Cardiac fibroblast (primary cell): ENCODE measurements around the gene EML6.
A peak's percentile ranks its signal among the peaks of the same experiment; 100 is the strongest.

Source experiments
- DNase-seq, 2 donors: peaks; one replicate each; pipeline versions ENCODE4 v3.0.0 to v3.0.0-alpha.2; 2010; ENCODE audit warnings: low read depth in 2 of 2
- H3K4me3 ChIP-seq, 2 donors: replicated peaks in 1 of 2; 1 replicate in 1 of 2; 2 replicates in 1 of 2; pipeline ENCODE4 v1.5.1; 2011; ENCODE audit warnings: low read depth in 2 of 2, low read length in 2 of 2, mild to moderate bottlenecking in 2 of 2, moderate library complexity in 1 of 2
- TF ChIP-seq, protein P1 (sequence below): IDR thresholded peaks from one replicate; pipeline ENCODE4 v1.5.1; 2011; ENCODE audit warnings: low read depth, mild to moderate bottlenecking, low read length, inconsistent platforms

The EML6 gene

DNA sequence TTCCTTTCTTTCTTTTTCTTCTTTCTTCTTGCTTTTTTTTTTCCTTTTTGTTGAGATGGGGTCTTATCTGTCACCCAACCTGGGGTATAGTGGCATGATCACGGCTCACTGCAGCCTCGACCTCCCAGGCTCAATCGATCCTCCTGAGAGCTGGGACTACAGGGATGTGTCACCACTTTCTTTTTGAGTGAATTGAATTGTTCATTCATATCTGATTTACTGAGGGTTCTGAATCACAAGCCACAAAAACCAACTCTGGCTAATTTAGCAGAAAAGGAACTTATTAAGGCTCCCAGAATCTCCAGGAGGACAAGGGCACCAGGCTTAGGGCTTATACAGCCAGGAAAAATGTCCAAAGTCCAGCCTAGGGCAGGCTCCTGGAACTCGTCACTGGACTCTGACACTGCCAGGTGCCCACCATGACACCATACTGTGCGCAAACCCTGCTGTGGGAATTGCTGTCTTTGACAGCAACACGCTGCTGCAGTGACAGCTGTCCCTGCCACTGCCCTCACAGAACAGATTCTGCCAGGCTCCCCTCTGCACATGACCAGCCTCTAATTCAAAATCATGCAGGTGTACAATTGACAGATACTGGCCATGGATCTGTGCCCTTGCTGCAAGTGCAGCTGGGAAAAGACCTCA, 42.9 kb upstream of the EML6 start:
- TF ChIP-seq, protein P1, sequence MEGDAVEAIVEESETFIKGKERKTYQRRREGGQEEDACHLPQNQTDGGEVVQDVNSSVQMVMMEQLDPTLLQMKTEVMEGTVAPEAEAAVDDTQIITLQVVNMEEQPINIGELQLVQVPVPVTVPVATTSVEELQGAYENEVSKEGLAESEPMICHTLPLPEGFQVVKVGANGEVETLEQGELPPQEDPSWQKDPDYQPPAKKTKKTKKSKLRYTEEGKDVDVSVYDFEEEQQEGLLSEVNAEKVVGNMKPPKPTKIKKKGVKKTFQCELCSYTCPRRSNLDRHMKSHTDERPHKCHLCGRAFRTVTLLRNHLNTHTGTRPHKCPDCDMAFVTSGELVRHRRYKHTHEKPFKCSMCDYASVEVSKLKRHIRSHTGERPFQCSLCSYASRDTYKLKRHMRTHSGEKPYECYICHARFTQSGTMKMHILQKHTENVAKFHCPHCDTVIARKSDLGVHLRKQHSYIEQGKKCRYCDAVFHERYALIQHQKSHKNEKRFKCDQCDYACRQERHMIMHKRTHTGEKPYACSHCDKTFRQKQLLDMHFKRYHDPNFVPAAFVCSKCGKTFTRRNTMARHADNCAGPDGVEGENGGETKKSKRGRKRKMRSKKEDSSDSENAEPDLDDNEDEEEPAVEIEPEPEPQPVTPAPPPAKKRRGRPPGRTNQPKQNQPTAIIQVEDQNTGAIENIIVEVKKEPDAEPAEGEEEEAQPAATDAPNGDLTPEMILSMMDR, result no peak

DNA sequence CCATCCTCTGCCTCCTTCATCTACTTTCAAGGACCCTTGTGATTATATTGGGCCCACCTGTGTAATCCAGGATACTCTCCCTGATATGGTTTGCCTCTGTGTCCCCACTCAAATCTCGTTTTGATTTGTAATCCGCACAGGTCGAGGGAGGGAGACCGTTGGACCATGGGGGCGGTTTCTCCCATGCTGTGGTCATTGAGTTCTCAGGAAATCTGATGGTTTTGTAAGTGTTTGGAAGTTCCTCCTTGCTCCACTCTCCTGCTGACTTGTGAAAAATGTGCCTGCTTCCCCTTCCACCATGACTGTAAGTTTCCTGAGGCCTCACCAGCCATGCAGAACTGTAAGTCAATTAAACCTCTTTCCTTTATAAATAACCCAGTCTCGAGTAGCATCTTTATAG, 42.0 kb upstream of the EML6 start:
- H3K4me3 ChIP-seq, result no peak overlapping the region
- no peak for DNase-seq
- TF ChIP-seq, protein P1, result no peak

More for the DNA sequence above, 42.9 kb upstream of the EML6 start:
- DNase-seq, result peak in 1 of 2 donors; percentile 50
- no peak overlapping the region for H3K4me3 ChIP-seq

DNA sequence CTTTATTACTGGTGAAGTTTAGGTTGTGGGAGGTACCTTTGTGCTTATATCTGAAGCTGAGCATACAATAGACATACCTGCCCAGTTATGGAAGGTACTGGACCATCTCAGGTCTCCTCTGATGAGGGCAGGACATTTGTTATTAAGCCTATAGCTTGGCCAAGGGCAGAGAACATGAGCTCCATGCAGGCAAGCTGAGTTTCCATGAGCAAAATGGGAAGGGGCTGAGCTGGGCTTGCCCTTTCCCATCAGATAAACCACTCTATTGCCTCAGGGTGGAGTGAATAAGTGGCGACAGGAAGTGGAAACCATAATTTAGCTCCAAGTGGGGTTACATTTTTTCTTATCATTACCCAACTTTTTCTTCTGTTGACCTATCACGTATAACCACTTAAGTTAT, 39.9 kb upstream of the EML6 start:
- TF ChIP-seq, protein P1, result no peak
- no peak overlapping the region for H3K4me3 ChIP-seq
- DNase-seq, result no peak

DNA sequence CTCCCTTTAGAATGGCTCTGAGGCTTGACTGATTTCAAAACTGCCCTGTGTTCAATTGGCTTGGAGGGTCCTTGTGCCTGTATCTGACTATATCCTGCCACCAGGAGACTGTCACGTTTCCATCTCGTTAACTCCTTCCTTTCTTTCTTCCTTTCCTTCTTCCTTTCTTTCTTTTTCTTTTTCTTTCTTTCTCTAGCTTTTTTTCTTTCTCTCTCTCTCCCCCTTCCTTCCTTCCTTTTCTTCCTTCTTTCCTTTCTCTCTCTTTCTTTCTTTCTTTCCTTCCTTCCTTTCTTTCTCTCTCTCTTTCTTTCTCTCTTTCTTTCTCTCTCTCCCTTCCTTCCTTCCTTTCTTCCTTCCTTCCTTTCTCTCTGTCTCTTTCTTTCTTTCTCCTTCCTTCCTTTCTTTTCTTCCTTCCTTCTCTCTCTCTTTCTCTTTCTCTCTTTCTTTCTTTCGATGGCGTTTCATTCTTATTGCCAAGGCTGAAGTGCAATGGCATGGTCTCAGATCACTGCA, 38.1 kb upstream of the EML6 start:
- no peak overlapping the region for H3K4me3 ChIP-seq
- no peak for DNase-seq
- TF ChIP-seq, protein P1, result no peak

DNA sequence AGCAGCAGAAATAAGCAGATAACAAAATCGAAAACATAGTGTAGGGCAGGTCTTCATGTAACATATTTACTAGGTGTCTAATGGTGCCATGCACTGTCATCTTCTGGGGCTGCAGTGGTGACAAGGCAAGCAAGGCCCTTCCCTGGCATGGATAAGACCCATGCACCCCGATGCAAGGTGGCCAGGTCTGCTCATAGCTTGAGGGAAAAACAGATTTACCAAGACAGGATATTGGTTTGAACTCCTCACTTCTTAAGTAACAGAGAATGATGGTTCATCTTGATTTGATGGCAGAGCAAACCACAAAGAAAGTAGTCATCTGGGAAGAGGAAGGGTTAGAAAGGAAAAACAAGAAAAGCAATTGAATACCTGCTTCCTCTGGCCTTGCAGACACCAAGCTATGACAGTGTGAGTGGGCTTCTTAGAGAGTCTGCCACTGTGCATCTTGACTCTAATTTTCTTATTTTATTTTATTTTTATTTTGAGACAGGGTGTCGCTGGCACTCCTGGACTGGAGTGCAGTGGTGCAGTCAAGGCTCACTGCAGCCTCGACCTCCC, 35.8 kb upstream of the EML6 start:
- no peak for DNase-seq
- H3K4me3 ChIP-seq, result no peak overlapping the region
- TF ChIP-seq, protein P1, result no peak

DNA sequence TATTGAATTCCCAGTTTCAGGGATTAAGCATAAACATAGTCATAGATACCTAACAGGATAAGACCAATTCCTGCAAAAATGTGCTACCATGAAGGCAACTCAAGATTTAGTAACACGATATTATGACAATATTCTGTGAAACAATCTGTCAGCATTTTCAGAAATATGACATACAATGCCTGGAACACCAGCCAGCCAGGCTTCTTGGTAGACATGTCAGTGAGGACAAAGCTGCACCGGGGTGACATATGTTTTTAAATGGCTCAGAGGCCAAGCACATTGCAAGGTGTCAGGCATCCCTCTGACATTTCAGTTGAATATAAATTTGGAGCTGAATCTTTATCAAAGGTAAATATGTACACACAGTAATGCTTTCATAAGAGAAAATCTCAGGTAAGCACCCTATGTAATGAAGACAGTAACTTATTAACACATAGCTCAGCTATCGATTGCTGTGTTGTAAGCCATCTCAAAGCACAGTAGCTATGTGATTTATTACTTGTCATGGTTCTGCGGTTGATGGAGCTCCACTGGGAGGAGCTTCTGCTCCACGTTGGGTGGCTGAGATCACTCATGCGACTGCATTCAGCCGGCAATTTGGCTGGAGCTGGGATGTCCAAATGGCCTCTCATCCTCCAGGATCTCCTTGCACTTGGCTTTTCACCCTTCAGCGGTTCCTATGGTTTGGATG, 31.9 kb upstream of the EML6 start:
- no peak overlapping the region for H3K4me3 ChIP-seq
- no peak for DNase-seq
- TF ChIP-seq, protein P1, result no peak
